NCI-H2107 treated with DMSO at 0.1 percent for 48 hours (cell line): ENCODE data around the gene EIPR1.

ENCODE experiments used
- DNase-seq: peaks from one replicate; lab custom pipeline; 2025; ENCODE audit not compliant: unreplicated experiment; lab: John Stamatoyannopoulos, UW

Gene EIPR1

DNA sequence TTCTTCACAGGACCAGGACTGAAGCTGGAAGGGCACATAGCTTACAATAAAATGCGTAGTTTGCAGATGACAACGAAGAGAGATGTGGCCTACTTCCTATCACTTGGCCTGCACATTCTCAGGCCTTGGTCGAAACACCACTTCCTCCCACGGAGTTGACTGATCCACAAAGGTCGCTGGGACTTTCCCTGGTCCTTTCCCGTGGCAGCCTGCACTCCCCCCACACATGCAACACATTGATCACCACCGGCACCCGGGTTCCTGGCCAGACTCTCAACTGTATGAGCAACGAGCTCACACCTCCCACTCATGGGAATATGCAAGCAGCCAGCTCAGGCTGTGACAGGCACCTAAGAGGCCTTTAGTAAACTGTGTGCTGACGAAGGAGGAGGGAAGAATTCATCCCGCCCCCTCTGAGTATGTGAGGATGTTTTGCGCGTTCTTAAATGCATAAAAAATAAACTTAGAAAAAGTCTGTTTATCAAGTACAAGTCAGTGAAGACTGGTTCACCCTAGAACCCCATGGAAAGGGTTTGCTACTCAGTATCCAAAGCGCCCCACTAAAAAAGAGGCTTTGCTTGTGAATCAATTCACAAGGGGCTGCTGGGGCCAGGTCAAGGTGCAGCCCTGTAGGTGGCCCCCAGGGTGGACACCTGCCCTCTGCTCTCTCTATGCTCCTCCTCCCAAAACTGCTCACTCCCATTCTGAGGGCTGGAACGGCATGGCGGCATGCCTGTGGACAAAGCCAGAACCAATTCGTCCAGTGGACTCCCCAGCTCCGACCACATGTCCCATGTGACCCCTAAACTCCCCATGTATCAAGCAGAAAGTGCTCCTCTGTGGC is 154.3 kb downstream of the EIPR1 start:
- no peak for DNase-seq

DNA sequence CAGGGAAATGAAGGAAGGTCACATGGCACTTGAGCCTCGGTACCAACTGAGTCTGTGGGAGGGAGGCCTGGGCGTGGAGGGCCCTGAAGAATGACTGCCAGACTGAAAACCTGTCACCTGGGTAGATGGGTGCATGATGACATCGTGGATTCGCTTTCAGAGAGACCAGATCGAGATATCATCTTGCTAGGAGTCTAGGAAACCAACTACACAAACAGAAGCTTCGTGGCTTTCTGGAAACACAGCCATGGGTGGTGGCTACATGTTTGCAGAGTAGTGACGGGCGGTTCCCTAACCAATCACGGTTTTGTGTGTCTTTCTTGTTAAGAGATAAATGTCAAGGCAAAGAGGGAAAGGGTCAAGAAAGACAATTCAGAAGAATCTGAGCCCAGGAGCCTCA is 155.0 kb downstream of the EIPR1 start:
- no peak for DNase-seq

DNA sequence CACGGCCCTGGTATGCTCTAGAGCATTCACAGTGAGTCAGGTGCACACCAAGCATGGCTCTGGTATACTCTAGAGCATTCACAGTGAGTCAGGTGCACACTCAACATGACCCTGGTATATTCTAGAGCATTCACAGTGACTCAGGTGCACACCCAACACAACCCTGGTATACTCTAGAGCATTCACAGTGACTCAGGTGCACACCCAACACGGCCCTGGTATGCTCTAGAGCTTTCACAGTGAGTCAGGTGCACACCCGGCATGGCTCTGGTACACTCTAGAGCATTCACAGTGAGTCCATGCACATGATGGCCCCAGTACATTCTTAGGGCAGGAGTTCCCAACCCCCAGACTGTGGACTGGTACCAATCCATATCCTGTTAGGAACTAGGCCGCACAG is 158.1 kb downstream of the EIPR1 start:
- DNase-seq = no peak

DNA sequence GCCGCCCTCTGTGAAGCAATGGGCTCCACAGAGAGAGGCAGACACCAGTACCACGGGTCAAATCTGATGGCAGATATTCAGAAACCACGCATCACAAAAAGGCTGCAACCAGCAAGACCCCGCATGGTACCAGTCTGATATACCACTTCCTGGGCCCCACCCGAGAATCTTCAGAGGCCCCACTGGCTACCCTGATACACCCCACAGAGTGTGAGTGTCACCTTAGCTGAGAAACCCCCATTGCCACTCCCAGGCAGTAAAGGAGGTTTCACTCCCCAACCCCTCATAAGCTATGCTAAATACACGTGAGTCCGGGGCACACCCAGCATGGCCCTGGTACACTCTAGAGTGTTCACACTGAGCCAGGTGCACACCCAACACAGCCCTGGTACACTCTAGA is 160.0 kb downstream of the EIPR1 start:
- DNase-seq = no peak

DNA sequence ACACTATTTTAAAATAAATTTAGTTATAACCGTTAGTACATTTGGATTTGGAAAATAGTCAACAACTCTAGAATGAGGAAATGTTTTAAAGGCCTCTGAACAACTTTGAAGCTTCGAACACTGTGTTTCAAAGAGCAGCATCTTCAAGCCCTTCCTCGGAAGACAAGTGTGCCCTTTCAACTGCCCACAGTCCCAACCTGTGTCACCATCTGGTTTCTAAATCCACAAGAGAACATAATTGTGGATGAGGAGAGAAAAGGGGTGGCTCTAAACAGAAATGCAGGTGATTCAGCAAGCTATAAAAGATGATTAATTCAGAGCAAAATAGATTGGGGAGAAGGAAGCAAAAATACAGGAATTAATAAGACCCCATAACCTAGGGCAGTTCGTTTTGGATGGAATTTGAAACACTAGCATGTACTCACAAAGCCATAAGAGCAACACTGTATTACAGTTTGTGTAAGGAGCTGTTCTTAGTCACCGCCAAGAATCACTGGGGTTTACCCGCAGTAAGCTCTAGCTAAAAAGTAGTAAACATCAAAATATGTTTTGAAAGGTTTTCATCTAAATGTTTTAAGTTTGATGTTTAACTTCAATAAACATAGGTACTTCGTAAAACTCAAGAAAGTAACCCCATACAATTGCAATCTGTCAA is 160.7 kb downstream of the EIPR1 start:
- no peak for DNase-seq

DNA sequence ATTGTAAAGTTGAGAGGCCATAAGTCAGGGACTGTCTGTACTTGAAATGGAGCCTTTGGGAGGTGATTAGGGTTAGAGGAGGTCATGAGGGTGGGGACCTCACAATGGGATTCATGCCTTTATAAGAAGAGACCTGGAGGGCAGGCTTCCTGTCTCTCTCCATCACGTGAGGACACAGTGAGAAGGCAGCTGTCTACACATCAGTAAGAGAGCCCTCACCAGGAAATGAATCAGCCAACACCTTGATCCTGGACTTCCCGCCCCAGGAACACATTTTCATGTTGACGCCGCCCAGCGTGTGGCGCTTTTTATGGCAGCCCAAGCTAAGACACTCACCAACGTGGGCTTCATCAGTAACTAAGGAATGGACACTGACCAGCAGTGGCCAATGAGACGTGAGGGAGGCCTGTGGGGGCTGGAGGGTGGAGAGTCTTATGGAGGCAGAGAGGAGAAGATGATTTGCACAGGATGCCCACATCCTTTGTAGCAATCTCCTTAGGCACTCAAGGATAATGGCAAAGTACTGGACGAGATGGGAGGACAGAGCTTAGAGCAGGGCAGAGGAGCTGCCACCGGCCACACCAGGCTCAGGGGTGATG is 162.7 kb downstream of the EIPR1 start:
- DNase-seq = no peak

DNA sequence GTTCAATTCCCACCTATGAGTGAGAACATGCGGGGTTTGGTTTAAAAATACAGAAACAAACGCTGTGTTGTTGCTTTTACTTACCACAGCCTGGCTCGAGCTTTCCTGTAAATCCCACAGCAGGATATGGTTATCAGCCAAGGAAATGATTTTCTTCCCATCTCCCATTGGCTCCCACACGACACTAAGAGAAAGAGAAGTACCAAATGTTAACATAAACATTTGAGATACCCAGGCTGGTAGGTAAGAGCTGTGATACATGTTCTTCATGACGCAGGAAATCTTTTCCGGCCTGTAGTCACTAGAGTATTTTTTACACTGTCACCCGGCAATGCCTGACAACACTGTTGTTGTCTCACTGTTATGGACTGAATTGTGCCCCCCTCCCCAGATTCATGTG is 163.6 kb downstream of the EIPR1 start:
- DNase-seq = no peak

DNA sequence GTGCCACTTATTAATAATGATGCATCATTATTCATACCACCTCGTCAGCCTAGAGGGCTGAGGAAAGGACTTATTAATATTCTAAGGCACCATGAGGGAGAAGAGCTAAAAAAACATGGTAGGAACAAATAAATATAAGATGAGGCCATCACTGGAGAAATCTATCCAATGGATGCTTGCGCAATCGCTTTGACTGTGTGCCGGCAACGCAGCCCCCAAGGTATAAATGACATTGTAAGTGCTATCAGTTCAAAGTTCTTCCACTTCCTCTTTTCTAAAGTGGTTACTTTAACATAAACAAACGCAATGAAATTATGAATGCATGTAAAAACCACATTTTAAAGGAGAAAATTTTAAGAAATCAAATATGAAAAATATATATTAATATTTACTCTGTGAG is 164.6 kb downstream of the EIPR1 start:
- DNase-seq = no peak

DNA sequence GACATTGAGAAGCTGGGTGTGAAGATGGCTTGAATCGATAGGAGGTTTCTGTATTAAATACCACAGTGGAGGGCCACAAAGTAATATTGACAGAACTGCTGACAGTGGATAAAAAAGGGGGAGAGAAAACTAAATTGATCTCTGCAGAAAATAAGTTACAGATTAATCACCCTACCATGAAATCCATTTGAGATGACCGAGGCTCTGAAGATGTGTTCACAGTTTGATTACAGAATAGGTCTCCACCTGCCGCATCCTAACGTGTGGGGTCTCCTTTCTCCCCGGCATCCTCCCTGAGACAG is 165.6 kb downstream of the EIPR1 start:
- DNase-seq = no peak

DNA sequence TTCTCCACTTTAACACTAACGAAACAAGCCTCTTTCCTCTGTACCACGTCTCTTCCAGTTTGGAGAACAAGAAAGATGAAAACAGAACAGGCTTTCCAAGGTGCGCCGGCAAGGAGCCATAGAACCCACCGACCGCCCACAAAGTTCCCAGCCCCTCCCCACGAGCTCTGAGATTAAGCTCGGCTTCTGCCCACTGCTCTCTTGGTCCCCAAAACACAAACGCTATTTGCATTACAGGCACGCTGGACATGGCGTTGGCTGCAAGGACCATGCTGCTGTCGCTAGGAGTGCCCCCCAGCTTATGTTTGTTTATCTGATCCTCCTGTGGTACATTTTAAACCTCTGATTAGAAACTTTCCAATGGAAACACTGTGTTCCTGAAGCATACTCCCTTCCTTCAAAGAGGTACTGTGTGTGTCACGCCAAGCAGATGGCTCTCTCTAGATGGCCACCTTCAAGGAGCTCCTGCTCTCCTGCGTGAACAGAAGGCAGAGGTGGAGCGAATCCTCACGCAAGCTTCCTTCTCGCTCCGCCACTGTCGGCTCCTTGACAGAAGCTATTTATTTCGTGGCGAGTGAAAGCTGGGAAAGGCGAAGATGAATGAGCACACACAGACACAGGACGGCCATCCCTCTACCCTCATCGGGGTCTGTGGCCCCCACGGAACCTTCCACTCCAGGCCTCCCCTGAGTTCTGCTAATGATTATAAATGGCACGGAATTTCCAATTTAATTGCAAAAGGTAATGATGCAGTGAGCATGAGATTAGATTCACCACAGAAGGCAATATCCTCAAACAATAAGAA is 166.2 kb downstream of the EIPR1 start:
- DNase-seq = no peak

DNA sequence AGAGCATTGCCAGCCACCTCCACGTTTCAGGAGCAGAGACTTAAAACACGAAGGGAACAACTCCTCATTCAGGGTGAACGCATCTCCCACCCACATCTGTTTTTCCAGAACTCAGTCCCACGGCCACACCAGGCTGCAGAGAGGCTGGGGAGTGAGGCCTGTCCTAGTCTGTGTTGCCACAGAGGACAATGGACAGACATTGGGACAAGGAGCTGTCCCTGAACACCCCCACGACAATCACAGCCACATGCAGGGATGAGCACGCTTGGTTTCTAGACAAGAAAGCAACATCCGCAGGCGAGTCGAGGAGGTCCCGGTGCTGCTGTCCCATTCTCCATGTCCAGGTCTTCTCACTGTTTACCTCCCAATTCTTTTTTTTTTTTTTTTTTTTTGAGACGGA is 167.4 kb downstream of the EIPR1 start:
- DNase-seq = no peak

DNA sequence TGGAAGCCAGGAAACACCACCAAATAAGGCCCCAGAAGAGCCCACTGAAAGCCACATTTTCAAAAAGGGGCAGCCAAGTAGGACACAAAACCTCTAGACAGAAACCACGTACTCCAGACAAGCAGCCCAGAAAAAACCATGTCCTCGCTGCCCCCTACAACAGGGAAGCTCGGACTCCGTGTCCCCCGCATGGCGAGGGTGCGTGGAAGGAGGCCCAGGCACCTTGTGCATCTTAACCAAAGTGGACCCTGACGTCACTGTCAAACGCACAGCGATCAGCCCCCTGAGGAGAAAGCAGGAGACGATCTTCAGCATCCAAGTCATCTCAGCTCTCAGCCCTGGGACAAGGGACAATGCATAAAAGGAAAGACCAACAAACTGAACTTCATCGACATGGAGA is 168.4 kb downstream of the EIPR1 start:
- DNase-seq = no peak

DNA sequence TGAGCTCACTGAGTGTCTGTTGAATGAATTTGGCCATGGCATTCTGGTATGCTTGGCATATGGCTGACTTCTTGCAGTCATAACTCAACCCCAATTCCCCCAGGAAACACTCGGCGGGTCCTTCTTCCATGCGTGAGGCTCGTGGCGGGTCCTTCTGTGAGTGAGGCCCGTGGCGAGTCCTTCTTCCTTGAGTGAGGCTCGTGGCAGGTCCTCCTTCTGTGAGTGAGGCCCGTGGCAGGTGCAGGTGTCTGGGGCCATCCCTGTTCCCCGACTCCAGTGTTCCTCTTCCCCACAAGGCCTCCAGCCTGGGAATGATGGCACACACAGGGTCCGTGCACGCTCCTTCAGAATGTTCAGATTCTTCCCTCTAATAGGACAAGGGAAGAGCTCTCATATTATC is 169.0 kb downstream of the EIPR1 start:
- DNase-seq = no peak

DNA sequence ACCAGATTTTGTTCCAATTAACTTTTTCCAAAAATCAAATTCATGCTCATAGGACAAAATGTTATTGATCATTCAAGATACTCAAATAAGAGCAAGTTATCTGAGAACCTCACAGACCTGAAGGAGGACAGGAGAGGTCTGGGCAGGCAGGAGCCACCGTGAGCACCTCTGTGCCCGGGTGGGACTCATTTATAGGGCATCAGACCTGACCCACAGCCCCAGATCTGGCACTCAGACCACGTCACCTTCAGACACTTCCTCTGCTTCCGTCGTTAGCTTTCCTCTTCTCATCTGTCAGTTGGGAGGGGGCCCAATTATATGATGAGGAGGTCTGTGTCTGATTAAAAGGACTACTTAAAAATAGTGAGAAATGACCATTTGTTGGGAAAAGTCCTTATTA is 169.4 kb downstream of the EIPR1 start:
- DNase-seq = no peak

DNA sequence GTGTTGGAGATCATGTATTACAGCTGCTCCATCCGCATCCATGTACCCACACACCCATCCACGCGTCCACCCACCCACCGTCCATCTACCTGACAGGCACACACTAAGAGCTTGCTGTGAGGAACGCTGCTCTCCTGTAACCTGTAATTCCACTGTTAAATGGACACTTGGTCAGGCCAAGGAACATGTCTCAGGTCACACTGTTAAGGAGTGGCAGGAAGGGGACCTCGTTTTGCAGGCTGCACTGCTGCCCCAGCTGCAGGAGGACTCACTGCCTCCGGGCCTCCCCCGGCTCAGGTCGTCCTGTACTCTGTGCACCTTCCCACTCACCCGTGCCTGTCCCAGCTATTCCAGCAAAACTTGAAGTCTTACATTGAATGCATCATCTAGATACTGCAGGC is 170.5 kb downstream of the EIPR1 start:
- DNase-seq = no peak

DNA sequence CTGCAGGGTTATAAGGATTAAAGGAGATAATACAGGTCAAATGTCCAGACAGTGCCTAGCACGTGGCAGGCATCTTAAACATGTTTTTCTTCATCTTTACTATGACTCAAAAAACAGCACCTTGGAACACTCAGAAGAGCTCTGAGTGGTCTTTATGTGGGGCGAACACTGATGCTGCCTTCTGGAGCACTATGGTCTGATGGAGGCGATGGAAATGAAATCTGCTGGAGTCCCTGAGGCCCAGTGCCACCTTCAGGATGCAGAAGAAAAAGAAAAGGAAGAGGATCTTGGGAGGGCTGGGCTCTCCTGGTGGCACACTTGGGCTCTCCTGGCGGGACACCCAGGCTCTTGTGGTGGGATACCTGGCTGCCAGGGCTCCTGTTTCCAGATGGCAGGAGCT is 171.8 kb downstream of the EIPR1 start:
- DNase-seq = no peak

DNA sequence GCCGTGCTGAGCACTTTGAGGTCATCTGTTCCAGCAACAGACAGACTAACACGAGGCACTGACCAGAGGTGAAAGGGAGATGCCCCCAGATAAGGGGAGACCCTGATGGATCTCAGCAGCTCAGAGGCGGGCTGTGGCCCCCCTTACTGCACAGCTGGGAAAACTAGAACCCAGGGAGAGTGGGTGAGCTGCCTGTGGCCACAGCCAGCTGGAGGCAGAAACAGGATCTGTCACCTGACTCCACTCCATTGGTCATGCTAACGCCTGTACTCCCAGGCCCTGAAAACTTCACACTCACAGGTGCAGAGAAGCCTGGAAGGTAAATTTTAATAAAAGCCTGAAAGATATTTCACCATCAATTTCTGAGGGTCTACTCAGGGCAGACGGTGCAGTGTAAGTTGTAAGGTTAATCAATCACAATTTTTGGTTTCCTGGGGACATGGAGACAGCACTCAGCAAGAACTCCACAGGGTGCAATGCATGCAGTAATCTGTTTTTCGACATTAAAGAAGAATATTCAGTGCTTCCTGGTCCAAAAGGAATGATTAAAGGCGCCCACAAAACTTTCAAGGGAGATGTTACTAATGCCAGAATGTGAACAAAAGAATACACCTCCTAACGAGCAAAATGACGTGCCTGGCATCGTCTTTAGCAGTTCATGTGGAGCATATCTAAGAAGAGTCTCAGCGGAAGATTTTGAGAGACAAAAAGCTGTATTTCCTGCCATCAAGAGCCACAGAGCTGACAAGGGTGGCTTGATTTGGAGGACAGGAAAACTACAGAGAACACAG is 173.4 kb downstream of the EIPR1 start:
- DNase-seq = peak; percentile 73

DNA sequence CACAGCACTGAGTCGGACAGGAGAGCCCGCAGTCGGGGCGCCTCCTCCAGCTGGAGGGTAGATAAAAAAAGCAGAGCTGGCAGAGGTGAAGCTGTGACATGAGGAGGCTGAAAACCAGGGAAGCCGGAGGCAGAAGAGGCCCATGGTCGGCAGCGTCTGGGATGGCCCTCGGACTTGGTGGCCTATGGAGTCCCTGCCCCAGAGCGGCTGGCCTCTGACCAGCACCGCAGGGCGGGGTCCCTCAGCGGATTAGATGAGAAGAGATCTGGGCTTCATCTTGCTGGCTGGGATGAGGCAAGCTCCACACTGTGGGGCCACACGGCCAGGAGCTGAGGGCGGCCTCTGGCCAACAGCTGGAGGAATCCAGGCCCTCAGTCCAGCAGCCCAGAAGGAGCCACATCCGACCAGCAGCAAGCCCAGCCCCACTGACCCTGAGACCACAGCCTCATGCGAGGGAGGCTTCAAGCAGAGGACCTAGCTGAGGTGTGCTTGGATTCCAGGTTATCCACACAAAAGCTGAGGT is 174.1 kb downstream of the EIPR1 start:
- no peak for DNase-seq

DNA sequence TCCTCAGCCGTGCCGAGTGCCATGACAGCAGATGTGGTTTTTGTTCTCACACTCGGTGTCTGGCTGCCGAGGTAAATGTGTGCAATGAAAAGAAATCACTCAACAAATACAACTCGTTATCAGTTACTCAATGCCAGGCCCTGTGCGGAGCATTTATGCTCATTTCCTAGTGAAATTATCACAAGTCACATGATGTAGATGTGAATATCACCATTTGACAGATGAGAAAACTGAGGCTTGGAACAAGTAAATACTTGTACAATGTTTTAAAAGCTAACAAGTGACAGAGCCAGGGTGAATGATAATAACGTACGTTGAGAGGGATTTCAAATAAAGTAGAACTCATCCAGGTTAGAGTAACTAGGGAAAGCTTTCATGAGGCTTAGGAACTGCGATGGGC is 174.7 kb downstream of the EIPR1 start:
- no peak for DNase-seq

DNA sequence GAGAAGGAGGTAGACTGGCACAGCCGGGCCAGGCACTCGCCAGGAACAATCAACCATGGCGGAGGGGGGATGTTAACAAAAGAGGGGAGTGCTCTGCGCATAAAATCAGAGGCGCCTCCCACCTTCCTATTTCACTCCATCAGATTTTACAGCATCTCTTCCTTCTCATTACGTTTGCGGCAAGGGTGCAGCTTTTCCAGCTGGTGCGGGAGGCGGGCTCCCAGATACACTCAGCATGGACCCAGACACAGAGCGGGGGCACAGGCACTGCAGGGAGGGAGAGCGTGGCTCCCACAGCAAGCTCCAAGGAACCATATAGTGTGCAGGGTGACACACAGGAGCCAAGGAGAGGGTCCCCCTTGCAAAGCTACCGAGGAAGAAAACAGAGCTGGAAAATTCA is 176.3 kb downstream of the EIPR1 start:
- no peak for DNase-seq
